Endothelial cell of umbilical vein (primary cell): Measurements from ENCODE around the gene RMDN3. TPM values are rescaled to one million over a fixed set of nuclear protein-coding genes. Genes with fewer than 3 reads are reported as not detected.

Experiments used
- BruUV-seq: library from RNA; stranded (reverse); fragments of 400-500 nt; replicated peaks from 2 replicates; lab custom pipeline; 2021; lab: Mats Ljungman, UMichigan
- CTCF ChIA-PET: fragments of 300-600, 350-600 bp; sonication (Branson Sonifier 250); formaldehyde crosslinking; loops from one replicate; lab custom pipeline; 2021; ENCODE audit warnings: antibody characterized with exemption, inconsistent platforms; lab: Charles Lee
- POLR2A ChIA-PET: fragments of 300-600, 350-600 bp; sonication (Branson Sonifier 250); formaldehyde crosslinking; loops from one replicate; lab custom pipeline; 2021; ENCODE audit warnings: antibody characterized with exemption, inconsistent platforms; lab: Charles Lee
- DNase-seq: peaks from one replicate; pipeline ENCODE4 v3.0.0-alpha.2; 2011; ENCODE audit warnings: low read depth, low spot score
- FAIRE-seq: peaks from 2 replicates; lab custom pipeline; 2011; peaks lifted over from hg19 to GRCh38; lab: Jason Lieb, UNC
- H2AFZ ChIP-seq: 2 replicates; pipeline ENCODE4 v1.6.0; 2012; ENCODE audit warnings: low read depth, low read length, control low read depth, inconsistent platforms
- H3K27ac ChIP-seq: 2 replicates; pipeline ENCODE4 v1.5.1; 2011; ENCODE audit warnings: low read depth, mild to moderate bottlenecking, control low read depth, low read length, moderate library complexity; ENCODE audit not compliant: insufficient read depth
- H3K27me3 ChIP-seq, 2 experiments: 2 replicates each; pipeline versions ENCODE4 v1.6.0 to v1.6.1; 2011; ENCODE audit warnings: low read length in 2 of 2, mixed read lengths in 1 of 2; ENCODE audit not compliant: control insufficient read depth in 2 of 2, insufficient read depth in 2 of 2
- H3K36me3 ChIP-seq, 2 experiments: 2 replicates in 1 of 2; 3 replicates in 1 of 2; pipeline ENCODE4 v1.5.1; 2011; ENCODE audit warnings: low read length in 2 of 2, mild to moderate bottlenecking in 1 of 2, moderate library complexity in 1 of 2; ENCODE audit not compliant: control insufficient read depth in 2 of 2, insufficient read depth in 2 of 2; ENCODE audit errors: extremely low read depth in 1 of 2
- H3K4me1 ChIP-seq: 3 replicates; pipeline ENCODE4 v1.5.1; 2011; ENCODE audit warnings: mild to moderate bottlenecking, low read length; ENCODE audit not compliant: control insufficient read depth, insufficient read depth; ENCODE audit errors: extremely low read depth
- H3K4me2 ChIP-seq: 2 replicates; pipeline ENCODE4 v1.6.1; 2011; ENCODE audit warnings: low read length, control low read depth, mixed read lengths; ENCODE audit not compliant: insufficient read depth
- H3K4me3 ChIP-seq, 3 experiments: fragments of 200-600 bp in 1 of 3; sonication (generic), shearing (Covaris generic) in 1 of 3; replicated peaks in 1 of 3; 2 replicates each; pipeline ENCODE4 v1.5.1; 2011 to 2016; ENCODE audit warnings: control low read depth in 3 of 3, low read length in 3 of 3, mild to moderate bottlenecking in 2 of 3, inconsistent platforms in 1 of 3, low read depth in 1 of 3, moderate library complexity in 1 of 3; ENCODE audit not compliant: insufficient read depth in 1 of 3
- H3K79me2 ChIP-seq: 2 replicates; pipeline ENCODE4 v1.6.0; 2012; ENCODE audit warnings: low read length, inconsistent platforms; ENCODE audit not compliant: control insufficient read depth, insufficient read depth
- H3K9ac ChIP-seq: replicated peaks from 2 replicates; pipeline ENCODE3; 2011; ENCODE audit warnings: low read length, control low read depth; ENCODE audit not compliant: insufficient read depth; ENCODE audit errors: extremely low read depth
- H3K9me1 ChIP-seq: replicated peaks from 3 replicates; pipeline ENCODE4 v1.6.0; 2011; ENCODE audit warnings: mild to moderate bottlenecking, low read length; ENCODE audit not compliant: control insufficient read depth, insufficient read depth; ENCODE audit errors: extremely low read depth
- H3K9me3 ChIP-seq: replicated peaks from 2 replicates; pipeline ENCODE4 v1.5.1; 2012; ENCODE audit warnings: low read length, inconsistent platforms; ENCODE audit not compliant: control insufficient read depth, insufficient read depth
- H4K20me1 ChIP-seq: replicated peaks from 2 replicates; pipeline ENCODE3; 2011; ENCODE audit warnings: mild to moderate bottlenecking, low read length; ENCODE audit not compliant: control insufficient read depth, insufficient read depth; ENCODE audit errors: extremely low read depth
- CTCF ChIP-seq, 2 donors: IDR thresholded peaks; 1 replicate in 1 of 2; 2 replicates in 1 of 2; pipeline ENCODE4 v1.5.1; 2011; ENCODE audit warnings: low read length in 2 of 2, mild to moderate bottlenecking in 2 of 2, moderate library complexity in 2 of 2, control low read depth in 1 of 2, inconsistent platforms in 1 of 2, low read depth in 1 of 2; ENCODE audit not compliant: insufficient read depth in 1 of 2; ENCODE audit errors: extremely low read depth in 1 of 2
- EZH2 ChIP-seq: IDR thresholded peaks from 2 replicates; pipeline ENCODE4 v1.6.1; 2012; ENCODE audit warnings: borderline replicate concordance, low read depth, mild to moderate bottlenecking, moderate library complexity, low read length, inconsistent platforms; ENCODE audit not compliant: severe bottlenecking
- GATA2 ChIP-seq: IDR thresholded peaks from 2 replicates; pipeline ENCODE4 v1.7.0; 2011; ENCODE audit warnings: low read depth, mild to moderate bottlenecking, moderate library complexity, mixed read lengths, low read length; ENCODE audit not compliant: insufficient read length, insufficient read depth
- JUN ChIP-seq: IDR thresholded peaks from 2 replicates; pipeline ENCODE4 v1.6.1; 2011; ENCODE audit warnings: borderline replicate concordance, low read depth; ENCODE audit not compliant: insufficient read length, insufficient read depth
- MYC ChIP-seq: IDR thresholded peaks from one replicate; pipeline ENCODE4 v1.6.1; 2011; ENCODE audit warnings: mild to moderate bottlenecking, low read depth, low read length
- POLR2A ChIP-seq: IDR thresholded peaks from 2 replicates; pipeline ENCODE4 v1.6.1; 2012; ENCODE audit warnings: low read depth, mild to moderate bottlenecking, control low read depth, low read length
- POLR2AphosphoS5 ChIP-seq: IDR thresholded peaks from 2 replicates; pipeline ENCODE4 v1.6.1; 2012; ENCODE audit warnings: low read depth, mild to moderate bottlenecking, control low read depth, low read length, moderate library complexity; ENCODE audit not compliant: insufficient read depth
- dilution Hi-C: fragments of 300-500 bp; cut with MboI; formaldehyde crosslinking; loops from one replicate; pipeline ENCODE4 v1.15.0; 2019; ENCODE audit warnings: low sequenced_read_pairs; ENCODE audit not compliant: extremely low pct_ligation_motif_present
- intact Hi-C: fragments of 100-400 bp; cut with micrococcal nuclease; formaldehyde crosslinking; loops from one replicate; pipeline ENCODE4 v1.10.0; 2022
- polyA plus RNA-seq, 4 experiments: library from polyadenylated mRNA; depleted of rRNA in 3 of 4; stranded (reverse) in 3 of 4; unstranded in 1 of 4; fragments of >200 nt; gene quantifications; 2 replicates each; pipeline versions ENCODE4 v1.2.1 to v1.2.3, GENCODE V29; 2011 to 2012; ENCODE audit warnings: missing spikeins in 1 of 4
- total RNA-seq: library from RNA; stranded (reverse); gene quantifications from 2 replicates; pipeline ENCODE4 v1.2.3, GENCODE V29; 2021
- TF ChIP-seq, protein P1 (sequence below): IDR thresholded peaks from 2 replicates; pipeline ENCODE4 v1.6.1; 2011; ENCODE audit not compliant: insufficient read depth, insufficient read length

Gene RMDN3
- total and polyA plus RNA-seq, 2 donors (not counting 3 experiments of a cell fraction or from before 2014, with no cell fraction given): 20.1 to 37.2 TPM

GRCh38 chr15:40731034-40731433 lies 24.0 kb downstream of the RMDN3 start:
- no peaks in the 10 kb centered on the region for H3K27me3 ChIP-seq
- intact Hi-C loops: no loop called here
- DNase-seq: peak; percentile 73
- TF ChIP-seq, protein P1, sequence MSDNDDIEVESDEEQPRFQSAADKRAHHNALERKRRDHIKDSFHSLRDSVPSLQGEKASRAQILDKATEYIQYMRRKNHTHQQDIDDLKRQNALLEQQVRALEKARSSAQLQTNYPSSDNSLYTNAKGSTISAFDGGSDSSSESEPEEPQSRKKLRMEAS: no peak
- TF ChIP-seq EZH2 (no peak), JUN (no peak), MYC (no peak), POLR2AphosphoS5 (no peak), GATA2 (peak; percentile 10), POLR2A (no peak), CTCF (IDR thresholded peaks at IDR 0.05; ENCODE audit: extremely low read depth in 1 of 2, insufficient read depth in 1 of 2, low read depth in 1 of 2, low read length in 2 of 2) (no peak)
- H4K20me1 ChIP-seq: no peaks in the 10 kb centered on the region
- no TSS peak for BruUV-seq
- dilution Hi-C loops: no loop called here
- H2AFZ ChIP-seq: peak overlapping the region; percentile 79
- H3K9me1 ChIP-seq: no peaks in the 10 kb centered on the region
- peak overlapping the region; percentile 46 for H3K27ac ChIP-seq
- H3K9ac ChIP-seq: peak overlapping the region; percentile 0
- POLR2A ChIA-PET: no interaction called here
- peak; percentile 67 for FAIRE-seq
- peaks cover 0 to 12% of the 10 kb centered on the region in 2 experiments for H3K36me3 ChIP-seq
- H3K4me2 ChIP-seq: peak overlapping the region; percentile 39
- H3K4me1 ChIP-seq: peaks cover 9% of the 10 kb centered on the region
- H3K4me3 ChIP-seq: peak overlapping the region in 1 of 3 experiments; percentile 15
- CTCF ChIA-PET: interaction anchor here (0.6 to 1.9 kb wide), 13 partner anchors 8 to 141 kb away, joined by 3 to 12 read pairs (median 4); no protein-coding TSS in a partner anchor
- H3K9me3 ChIP-seq: no peaks in the 10 kb centered on the region
- no peaks in the 10 kb centered on the region for H3K79me2 ChIP-seq
